GM21447 (cell line): ENCODE measurements around the gene MB.

Experiments used
- ATAC-seq: cut with Tn5 transposase; IDR thresholded peaks from one replicate; pipeline ENCODE4 v1.9.1; 2021; ENCODE audit not compliant: unreplicated experiment

MB gene

DNA sequence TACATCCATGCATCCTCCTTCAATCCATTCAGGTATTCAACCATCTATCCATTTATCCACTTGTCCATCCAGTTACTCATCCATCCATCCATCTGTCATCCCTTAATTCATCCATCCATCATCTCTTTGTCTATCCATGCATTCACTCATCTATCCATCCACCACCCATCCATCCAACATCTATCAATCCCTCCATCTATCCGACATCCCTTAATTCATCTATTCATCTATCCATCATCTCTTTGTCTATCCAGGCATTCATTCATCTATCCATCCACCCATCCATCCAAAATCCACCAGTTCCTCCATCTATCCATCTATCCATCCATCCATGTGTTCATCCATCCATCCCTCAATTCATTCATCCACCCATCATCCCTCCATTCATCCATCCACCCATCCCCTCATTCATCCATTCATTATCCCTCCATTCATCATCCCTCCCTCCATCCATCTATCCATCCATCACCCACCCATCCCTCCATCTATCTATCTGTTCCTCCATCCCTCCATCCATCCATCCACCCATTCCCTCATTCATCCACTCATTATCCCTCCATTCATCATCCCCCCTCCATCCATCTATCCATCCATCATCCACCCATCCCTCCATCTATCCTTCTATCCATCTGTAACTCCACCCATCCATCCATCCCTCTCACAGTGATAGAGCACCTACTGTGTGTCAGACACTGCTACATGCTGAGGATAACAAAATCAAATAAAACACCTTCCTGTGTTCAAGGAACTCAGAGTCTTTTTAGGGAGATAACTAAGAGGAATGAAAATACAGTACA lies 1.5 kb upstream of the MB start:
- no peak for ATAC-seq

DNA sequence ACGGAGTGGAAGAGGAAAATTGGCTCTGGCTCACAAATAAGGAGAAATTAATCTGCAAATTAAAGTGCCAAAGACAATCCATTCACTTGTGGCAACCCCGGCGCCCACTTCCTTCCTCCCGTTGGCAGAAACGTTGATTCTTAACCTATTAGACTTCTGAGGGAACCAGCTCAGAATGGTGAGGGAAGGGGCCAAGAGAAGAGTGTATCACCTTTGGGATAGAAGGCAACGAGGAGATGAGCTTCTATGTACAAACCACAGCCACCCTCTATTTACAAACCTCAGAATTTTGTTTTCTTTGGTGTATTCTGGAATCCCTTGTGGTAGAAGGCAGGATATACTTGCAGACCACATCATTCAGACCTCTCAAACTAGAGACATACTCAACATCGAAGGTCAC lies 1.1 kb downstream of the MB start:
- ATAC-seq = no peak

DNA sequence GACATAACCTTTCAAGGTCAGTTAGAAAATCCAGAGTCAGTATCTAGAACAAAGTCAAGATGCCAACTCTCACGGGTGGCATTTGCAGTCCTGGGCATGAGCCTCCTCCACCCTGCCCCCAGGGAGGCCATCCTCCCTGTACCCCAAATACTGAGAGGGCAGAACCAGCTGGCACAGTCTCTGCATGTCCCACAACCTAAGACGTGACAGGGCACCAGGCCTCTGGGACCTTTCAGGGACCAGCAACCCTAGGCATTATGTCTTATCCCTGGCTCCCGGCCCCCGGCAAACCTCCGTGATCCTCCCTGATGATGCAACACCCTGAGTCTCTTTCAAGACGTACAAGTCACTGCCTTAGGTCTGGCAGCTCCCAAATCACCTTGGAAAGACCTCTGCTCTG lies 2.0 kb downstream of the MB start:
- no peak for ATAC-seq

DNA sequence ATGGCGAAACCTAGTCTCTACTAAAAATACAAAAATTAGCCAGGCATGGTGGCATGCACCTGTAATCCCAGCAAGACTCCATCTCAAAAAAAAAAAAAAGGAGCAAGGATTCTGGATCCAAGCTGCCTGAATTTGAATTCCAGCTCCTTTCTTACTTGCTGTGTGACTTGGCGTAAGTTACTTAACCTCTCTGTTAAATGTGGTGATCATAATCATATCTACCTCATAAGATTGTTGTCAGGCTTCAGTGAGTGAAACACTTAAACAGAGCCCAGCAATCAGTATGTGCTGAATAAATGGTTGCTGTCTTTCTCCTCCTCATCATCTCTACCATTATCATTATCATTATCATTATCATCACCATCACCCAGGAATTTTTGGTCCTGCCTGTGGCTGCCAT lies 2.7 kb downstream of the MB start:
- ATAC-seq = no peak

DNA sequence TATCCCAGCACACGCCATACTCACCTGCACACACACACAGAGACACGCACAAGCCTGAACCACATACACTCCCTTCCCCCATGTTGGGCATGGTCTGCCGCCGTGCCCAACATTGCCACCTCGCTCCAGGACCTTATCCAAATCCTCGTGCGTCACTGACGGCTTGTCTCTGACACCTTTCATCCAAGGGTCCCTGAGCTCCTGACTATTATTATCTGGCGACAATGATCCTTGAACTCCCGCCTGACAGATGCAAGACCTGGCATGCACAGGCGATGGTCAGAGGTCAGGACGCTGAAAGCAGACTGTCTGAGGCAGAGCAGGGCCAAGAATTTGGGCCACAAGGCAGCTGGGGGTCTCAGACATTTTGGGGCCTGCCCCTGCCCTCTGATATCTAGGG lies 4.2 kb downstream of the MB start:
- ATAC-seq = no peak

DNA sequence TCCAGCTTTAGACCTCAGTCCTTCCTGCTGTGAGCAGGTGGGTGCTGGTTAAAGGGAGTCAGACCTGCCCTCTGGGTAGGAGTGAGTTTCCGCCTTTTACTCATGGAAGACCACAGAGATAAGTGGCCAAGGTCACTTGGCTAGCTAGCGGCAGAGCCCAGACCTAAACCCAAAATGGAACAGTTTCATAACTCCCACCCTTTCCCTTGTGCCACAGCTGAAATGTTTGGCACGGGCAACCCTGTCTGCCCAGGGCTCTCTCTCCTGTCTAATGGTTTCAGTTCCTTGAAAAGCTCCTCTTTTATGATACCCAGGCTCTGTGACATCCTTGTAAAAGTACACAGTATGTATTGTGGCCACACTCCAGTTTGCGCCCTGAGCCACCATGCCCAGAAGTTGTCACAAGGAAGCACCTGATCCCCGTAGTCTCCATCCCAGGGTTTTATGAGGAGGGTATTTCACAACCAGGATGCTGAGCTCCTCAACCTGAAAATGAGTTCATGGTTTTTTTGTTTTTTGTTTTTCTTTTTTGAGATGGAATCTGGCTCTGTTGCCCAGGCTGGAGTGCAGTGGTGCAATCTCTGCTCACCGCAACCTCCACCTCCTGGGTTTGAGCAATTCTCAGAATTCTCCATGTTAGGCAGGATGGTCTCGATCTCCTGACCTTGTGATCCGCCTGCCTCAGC lies 5.1 kb downstream of the MB start:
- no peak for ATAC-seq

DNA sequence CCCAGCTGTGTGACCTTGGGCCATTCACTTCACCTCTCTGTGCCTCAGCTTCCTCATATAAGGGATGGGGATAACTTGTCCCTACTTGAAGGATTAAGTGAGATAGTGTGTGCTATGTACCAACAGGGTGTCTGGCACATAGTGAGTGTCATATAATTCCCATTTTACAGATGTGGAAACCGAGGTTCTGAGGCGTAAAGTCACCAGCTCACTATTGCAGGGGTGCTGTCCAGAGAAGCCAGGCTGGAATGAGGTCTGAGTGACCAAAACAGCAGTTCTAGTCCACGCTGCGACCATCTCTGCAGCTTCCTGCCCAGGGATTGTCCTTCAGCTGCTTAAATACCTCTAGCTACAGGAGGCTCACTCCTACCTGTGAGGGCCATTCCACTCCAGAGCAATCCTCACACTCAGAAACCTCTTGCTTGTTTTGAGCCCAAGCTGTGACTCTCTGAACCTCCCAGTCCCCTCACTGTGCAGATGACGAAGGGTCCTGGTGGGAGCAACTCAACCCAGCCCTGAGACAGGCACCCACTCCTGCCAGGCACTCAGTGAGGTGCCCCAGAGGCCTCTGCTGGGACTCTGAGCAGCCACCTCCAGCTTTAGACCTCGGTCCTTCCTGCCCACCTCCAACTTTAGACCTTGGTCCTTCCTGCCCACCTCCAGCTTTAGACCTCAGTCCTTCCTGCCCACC lies 5.8 kb downstream of the MB start:
- ATAC-seq = no peak

DNA sequence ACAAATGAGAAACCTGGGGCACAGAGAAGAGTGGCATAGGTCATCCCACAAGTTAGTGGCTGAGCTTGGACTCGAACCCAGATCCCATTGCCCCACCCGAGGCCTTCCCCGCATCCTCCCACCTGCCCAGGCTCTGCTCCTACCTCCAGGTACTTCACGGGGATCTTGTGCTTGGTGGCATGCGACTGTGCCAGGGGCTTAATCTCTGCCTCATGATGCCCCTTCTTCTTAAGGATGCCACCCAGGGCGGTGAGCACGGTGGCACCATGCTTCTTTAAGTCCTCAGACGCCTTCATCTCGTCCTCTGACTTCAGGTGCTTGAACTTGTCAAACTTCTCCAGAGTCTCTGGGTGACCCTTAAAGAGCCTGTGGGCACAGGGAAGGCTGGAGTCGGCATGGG lies 6.4 kb downstream of the MB start:
- ATAC-seq = no peak

DNA sequence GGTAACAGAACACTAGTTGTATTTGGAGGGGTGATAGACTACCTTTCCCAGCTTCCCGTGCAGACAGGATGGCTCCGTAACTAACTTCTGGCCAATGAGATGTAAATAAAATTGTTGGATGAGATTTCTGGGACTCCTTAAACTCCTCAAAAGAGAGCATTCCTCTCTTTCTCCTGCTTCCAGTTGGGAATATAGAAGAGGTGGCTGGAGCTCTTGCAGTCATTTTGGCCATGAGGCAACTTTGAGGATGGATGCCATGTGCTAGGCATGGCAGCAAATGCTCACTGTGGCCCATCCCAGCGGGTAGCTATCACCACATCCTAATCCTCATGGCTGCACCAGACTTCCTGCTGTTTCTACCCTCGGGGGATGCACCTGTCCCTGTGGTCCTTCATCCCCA lies 7.4 kb downstream of the MB start:
- no peak for ATAC-seq

DNA sequence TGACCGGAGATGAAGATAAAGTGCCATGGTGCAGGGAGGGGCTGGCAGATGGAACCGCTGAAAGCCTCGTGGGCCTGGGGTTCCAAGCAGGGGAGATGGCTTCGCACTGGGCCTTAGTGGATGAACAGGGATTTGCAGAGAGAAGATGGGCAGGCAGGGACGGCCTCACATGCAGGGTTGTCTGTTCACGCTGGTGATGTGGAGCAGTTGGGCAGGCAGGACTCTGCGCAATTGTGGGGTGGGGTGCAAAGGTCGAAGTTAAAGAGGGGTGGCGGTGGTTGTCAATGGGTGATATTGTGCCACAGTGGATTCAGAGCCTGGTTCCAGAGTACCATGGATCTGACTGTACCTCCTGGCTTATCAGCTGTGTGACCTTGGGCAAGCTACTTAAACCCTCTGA lies 7.9 kb downstream of the MB start:
- ATAC-seq = no peak

DNA sequence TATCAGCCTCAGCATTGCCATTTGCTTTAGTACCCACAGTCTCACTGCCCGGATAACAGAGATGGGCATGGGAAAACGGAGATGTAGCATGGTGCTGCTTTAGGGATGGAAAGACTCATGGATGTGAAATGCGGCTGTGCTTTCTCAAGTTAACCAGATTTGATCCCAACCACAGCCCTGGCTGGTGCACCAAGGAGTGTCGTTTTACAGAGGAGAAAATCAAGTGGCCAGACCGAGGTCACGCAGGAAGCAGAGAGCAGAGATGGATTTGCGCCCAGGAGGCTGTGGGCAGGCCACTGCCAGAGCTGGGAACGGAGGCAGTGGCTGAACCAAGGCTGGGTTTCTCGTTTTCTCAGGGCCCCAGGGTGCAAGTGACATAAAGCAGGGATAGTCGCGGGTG lies 9.0 kb downstream of the MB start:
- no peak for ATAC-seq

DNA sequence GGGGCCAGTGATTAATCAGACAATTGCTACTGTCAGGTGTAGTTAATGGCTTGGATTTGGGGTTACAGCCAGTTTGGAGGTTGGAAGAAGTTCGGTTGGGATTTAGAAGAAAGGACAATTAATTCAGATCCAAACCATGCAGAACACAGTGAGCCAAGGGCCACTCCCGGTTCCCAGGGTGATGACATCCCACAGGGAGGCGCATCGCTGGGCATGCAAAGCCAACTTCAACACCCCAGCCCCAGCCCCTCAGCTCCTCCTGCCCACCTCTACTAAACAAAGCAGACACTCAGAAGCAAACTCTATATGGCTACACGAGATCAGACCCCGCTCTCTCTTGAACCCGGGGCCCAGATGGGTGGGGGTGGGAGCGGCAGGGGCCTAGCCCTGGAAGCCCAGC lies 10.2 kb downstream of the MB start:
- no peak for ATAC-seq

DNA sequence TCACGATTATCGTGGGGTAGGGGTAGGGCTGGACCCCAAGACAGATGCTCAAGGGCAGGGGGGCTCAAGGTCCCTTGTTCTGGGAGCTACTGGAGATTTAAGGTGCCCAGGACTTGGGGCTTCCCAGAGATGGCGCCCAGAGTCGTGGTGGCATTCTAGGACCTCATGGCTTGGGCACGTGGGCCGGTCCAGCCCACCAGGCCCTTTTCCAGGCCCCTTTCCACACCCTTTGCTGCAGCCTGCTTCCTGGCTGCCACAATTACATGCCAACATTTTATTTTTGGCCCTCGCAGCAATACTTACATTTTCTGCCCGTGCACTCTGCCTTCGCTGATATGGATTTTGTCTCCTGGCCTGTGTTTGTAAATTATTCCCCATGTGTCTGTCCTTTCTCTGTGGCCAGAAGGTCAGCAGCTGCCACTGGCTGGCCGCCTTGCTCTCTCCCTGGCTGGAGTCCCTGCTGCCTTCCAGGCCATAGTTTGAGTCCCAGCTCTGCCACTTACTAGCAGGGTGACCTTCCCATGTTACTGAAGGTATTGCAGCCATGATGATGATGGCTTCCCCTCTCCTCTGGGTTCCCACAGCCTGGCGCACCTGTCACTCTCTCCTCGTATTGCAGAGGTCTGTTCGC lies 11.2 kb downstream of the MB start:
- no peak for ATAC-seq

DNA sequence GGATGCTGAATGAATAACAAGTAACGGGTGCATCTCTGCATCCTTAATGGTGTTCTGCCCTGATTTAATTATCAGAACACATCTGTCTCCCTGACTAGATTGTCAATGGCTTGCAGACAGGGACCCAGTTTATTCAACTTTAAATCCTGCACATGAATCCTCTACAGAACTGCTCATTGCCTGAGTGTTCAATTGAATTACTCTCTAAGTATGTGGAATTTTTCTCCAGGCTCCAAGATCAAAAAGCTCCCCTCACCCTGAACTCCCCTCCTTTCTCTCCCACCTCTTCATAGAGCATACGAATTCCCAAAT lies 11.8 kb downstream of the MB start:
- no peak for ATAC-seq

DNA sequence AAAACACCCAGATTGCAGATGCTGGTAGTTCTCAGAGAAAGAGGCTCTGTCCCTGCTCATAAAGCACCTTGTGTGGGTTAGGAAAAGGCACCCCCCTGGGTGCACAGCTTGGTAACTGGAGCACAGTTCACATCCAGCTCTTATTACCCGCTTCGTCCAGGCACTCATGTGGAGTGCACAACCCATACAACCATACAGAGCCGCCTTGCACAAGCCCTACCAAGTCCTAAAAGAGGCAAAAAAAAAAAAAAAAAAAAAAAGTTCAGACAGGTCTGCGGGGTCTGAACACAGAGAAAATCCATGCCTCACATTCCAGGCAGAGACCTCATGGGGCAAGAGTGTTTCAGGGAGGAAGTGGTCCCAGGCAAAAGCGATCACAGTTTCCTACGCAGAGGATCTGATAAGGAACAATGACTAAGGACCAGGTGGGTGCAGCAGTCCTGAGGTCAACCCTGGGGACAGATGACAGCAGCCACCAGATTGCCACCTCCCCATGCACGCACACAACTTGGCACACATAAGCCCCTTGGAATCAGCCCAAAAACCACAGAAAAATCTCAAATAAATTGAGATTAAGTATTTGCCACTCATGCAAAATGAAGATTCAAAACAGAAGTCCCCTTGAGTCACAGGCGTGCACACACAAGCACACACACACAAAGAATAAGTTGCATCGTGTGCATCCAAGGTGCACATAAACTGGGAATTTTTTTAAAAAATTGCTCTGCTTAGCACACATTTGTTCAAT lies 12.3 kb downstream of the MB start:
- no peak for ATAC-seq

DNA sequence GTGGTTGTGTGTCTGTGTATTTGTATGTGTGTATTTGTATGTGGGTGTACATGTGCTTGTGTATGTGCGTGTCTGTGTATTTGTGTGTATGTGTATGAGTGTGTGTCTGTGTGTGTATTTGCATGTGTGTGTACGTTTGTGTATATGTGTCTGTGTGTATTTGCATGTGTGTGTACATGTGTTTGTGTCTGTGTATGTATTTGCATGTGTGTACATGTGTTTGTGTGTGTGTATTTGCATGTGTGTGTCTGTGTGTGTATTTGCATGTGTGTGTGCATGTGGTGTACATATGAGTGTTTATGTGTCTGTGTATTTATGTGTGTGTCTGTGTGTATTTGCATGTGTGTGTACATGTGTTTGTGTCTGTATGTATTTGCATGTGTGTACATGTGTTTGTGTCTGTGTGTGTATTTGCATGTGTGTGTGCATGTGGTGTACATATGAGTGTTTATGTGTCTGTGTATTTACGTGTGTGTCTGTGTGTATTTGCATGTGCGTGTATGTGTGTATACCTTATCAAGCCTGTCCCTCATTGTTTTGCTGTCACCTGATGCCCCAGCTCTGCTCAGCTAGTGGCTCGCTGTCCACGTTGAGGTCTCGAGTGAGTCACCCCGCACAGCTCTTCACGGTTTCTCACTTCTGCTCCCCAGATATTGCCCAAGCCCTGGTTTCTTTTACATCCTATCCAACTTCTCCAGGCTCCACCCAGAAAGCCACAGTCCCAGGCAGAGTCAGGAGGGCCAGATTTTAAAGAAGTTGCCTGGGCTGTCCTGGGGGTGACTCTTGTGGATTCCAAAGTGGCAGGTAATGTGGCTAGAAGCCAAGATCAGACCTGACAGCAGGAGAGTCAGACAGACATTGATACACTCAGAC lies 15.2 kb downstream of the MB start:
- ATAC-seq = no peak

DNA sequence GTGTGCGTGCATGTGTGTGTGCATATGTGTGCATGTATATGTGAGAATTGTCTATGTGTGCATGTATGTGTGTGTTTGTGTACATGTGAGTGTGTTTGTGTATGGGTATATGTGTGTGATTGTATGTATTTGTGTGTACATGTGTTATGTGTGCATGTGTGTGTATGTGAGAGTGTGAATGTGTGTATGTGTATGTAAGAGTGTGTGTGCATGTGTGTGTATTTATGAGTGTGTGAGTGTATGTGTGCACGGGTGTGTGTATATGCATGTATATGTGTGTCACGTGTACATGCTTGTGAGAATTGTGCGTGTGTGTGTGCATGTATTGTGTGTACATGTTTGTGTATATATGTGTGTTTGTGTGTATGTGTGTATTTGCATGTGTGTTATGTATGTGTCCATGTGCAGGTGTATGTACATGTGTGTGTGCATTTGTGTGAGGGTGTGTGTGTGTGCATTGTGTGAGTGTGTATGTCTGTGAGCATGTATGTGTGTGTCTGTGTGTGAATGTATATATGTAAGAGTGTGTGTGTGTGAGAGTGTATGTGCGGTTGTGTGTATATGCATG lies 16.0 kb downstream of the MB start:
- no peak for ATAC-seq

DNA sequence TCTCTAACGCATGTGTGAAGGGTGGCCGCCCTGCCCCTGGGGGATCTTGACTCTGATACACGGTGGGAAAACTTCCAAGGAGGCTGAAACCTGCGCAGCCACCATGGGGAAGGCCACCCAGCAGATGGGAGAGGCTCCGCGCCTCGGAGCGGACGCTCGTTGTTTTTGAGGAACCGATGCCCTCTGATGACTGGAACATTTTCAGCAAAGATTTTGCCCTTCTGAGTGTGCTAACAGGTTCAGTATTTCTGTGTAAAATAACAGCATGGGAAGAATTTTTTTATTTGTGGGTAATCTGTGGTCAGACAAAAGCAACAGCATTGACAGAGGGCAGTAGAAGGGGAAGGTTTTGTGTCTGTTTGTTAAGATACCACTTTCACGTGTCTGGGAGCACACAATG lies 16.7 kb downstream of the MB start:
- ATAC-seq = no peak

DNA sequence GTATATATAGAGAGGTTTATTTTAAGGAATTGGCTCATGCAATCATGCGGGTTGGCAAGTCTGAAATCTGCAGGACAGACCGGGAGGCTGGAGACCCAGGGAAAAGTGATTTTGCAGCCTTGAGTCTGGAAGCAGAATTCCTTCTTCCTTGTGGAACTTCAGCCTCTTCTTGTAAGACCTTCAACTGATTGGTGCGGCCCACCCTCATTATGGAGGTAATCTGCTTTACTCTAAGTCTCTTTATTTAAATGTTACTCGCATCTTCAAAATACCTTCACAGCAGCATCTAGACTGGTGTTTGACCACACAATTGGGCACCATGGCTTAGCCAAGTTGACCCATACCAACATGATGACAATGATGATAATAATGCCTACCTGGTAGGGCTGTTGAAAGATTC lies 17.8 kb downstream of the MB start:
- no peak for ATAC-seq

DNA sequence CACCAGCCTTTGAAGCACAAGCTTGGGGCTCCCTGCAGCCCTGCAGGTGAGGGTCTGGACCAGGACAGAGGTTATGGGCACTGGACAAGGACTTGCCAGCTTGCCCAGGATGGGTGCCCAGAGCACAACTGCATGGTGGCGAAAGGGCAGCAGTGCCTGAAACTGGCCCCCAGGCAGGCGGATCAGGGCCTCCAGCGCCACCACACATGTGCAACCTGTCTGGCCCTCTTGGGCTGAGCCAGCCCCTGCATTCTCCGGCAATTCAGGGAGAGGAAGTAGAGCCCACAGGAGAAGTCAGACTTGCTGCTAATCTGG lies 18.8 kb downstream of the MB start:
- ATAC-seq = no peak
